HT1080 (cell line): ENCODE measurements around the gene SP110. TPM values are rescaled to one million over a fixed set of nuclear protein-coding genes. Genes with fewer than 3 reads are reported as not detected.

Experiments used
- DNase-seq: peaks from one replicate; pipeline ENCODE4 v3.0.0-alpha.2; 2015; ENCODE audit warnings: low read depth
- total RNA-seq: library from RNA; depleted of rRNA; stranded (reverse); fragments of >200 nt; shearing (Covaris generic); gene quantifications from 2 replicates; pipeline ENCODE4 v1.2.3, GENCODE V29; 2014

Gene SP110
- total RNA-seq, 1 experiment from 2014 or later: 15.1 TPM

DNA sequence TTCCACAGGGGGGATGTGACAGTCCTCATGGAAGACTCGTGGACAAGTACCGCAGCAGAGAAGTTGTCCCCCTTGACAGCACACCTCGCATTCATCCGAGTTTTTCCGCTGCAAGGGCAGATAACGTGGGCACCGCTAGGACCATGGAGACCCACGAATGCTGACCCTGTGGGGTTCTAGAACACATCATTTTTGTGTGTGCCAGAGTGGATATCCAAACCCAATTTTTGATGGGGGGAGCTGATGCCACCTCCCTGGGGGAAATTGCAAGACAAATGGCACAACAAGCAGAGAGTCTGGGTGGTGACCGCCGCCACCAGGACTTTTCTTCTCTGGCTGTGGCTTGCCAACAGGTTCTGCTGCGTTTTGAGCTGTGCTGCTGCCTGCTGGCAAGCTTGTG, 46.9 kb downstream of the SP110 start:
- no peak for DNase-seq

GRCh38 chr2:230172156-230172555, 47.6 kb downstream of the SP110 start:
- no peak for DNase-seq

DNA sequence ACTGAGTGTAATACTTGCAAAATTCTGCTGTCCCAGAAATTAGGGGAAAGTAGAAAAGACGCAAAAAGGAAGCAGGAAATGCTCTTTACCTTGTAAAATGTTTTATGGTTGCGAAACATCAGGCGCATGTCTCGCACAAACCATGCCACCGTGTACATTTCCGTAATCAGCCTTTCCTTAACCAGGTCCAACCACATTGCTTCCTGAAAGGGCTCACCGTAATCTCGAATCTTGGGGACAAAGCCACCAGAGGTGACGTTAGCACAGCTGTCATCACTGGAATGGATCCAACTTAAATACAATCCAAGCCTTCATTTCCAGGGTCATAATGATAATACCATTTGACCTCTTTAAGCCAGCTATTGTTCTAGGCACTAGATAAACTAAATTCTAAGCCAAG, 49.3 kb downstream of the SP110 start:
- DNase-seq: no peak

- no peak for DNase-seq
Observed at GRCh38 chr2:230166557-230167170, 53.1 kb downstream of the SP110 start.

DNA sequence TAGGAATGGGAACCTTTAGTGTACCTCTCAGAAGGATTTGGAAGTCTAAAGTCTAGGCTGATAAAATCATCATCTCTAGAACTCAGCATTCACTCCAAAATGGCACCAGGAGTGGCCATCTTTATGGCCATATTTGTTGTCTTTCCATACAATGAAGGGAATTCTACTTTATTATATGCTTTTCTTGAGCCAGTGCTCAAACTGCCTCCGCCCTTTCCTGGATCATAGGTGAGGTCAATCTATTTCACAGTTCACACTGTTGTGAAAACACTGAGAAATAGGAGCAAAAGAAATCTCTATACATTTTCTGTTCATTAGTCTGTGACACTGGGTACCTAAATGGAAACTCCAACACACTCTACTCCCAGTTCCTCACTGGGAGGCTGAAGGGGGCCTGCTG, 55.6 kb downstream of the SP110 start:
- no peak for DNase-seq

- DNase-seq: no peak
Observed at GRCh38 chr2:230162981-230163380, 56.8 kb downstream of the SP110 start.

DNA sequence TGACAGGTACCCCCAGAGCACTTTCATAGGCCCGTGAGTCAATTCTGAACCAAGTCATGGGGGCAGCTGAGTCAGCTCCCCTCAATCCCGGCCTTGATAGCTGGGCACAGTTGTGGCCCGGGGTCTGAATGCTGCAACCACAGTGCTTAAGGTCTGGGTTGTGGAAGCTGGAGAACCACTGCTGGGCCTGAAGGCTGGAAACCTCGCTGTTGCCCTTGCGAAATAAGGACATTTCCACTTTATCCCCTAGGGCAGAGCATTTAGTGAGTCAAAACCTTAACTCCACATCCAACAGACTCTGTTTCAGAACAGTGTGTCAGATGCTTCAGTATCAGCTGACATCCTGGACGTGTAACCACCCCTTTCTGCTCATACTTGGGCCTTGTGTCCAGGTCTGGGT, 58.6 kb downstream of the SP110 start:
- DNase-seq: peak; percentile 36

DNA sequence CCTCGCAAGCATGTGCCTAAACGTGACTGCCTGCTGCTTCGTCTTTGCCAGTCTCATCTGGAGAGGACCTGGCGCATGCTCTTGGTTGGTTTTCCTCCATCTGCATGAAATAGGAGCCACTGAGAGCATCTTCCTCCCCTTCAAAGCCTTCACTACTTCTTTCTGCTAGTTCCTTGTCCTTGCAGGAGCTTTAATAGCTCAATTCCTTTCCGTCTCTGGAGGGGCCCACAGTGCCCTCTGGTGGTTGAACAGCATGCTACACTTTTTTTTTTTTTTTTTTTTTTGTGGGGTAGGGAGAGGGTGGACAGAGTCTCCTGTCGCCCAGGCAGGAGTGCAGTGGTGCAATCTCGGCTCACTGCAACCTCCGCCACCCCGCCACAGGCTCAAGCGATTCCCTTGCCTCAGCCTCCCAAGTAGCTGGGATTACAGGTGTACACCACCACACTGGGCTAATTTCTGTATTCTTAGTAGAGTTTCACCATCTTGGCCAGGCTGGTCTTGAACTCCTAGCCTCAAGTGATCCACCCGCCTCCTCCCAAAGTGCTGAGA, 59.6 kb downstream of the SP110 start:
- DNase-seq: peak; percentile 70

- DNase-seq: no peak
Observed at GRCh38 chr2:230158468-230158867, 61.3 kb downstream of the SP110 start.

- no peak for DNase-seq
Observed at GRCh38 chr2:230156782-230157699, 62.7 kb downstream of the SP110 start.

DNA sequence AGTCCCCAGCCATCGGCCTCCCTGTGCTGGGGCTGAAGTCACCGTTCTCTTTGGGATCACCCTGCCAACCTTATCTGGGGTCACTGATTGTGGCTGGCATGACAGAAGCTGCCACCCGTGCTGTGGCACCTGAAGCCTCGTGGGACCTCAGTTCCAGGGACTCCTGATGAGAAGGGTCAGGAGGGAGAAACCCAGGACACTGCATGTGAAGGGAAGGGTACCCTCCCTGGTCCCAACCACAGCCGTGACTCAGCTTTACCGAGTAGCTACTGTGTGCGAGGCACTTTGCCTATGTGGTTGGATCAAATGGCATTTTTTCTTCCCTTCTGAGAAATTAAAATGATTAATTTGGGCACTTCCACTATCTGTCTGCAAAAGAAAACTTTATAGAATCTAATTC, 64.4 kb downstream of the SP110 start:
- no peak for DNase-seq

DNA sequence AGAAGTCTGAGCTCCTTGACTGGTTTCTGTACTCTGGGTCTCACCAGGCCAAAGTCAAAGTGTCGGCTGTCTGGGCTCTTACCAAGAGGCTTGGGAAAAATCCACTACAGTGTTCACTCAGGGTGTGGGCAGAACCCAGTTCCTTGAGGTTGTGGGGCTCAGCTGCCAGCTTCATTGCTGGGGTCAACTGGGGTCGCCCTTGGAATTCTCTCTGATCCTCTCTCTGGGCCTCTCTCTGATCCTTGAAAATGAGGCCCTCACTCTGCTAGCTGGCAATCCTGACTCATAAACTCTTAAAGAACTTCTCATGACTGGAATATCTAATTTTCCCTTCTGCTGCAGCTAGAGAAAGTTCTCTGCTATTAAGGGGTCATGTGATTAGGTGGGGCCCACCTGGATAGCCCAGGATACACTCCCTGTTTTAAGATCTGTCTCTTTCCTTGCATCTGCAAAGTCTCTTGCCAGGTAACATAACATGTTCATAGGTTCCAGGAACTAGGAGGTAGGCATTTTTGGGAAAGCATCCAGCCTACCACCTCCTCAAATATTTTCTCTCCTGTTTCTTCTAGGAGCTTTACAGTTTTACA, 66.3 kb downstream of the SP110 start:
- no peak for DNase-seq

DNA sequence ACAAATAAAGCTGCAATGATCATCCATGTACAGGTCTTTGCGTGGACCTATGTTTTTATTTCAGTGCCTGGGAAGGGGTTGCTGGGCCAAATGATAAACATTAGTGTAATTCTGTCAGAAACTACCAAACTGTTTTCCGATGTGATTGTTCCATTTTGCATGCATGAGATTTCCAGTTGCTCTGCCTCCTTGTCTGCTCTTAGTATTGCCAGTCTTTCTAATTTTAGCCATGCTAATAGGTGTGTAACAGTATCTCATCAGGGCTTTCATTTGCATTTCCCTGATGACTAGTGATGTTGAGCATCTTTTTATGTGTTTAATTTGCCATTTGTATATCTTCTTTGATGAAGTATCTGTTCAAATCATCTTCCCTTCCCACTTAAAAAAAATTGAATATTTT, 67.5 kb downstream of the SP110 start:
- DNase-seq: no peak

DNA sequence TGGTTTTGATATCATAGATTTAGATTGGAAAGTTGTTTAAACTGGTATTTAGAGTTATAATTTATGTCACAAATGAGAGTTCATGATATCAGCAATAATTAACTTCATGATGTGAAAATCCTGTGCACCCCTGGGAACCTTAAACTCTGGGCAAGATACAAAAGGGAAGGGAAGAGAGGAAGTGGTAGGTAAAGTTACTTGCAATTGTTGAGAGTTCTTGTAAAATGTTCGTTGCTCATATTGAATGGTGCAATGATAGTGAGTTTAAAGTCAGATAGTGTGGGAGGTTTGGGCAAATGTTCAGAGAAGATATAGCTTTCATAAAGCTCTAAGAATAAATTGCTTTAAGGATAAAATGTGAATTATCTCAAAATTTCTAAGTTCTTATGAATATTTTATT, 75.4 kb downstream of the SP110 start:
- DNase-seq: no peak

- DNase-seq: no peak
Observed at GRCh38 chr2:230140667-230141066, 79.1 kb downstream of the SP110 start.

- peak; percentile 89 for DNase-seq
Observed at GRCh38 chr2:230137902-230138539, 81.8 kb downstream of the SP110 start.

DNA sequence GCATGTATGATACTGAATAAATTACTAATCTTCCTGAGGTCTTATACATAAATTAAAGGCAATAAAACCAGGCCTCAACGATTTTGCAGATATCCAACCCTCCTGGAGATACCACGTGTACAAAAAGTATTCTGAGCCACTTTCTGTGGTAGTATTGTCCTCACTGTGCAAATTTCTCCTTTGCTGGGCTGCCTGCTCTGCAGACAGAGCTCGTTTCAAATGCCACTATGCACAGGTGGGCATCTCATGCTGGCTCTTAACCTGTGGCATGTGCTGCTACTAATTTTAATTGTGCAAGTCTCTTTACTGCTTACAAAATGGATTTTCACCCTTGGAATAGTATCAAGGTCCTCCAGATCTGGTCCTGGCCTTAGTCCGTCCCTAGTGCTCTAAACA, 84.7 kb downstream of the SP110 start:
- DNase-seq: no peak

DNA sequence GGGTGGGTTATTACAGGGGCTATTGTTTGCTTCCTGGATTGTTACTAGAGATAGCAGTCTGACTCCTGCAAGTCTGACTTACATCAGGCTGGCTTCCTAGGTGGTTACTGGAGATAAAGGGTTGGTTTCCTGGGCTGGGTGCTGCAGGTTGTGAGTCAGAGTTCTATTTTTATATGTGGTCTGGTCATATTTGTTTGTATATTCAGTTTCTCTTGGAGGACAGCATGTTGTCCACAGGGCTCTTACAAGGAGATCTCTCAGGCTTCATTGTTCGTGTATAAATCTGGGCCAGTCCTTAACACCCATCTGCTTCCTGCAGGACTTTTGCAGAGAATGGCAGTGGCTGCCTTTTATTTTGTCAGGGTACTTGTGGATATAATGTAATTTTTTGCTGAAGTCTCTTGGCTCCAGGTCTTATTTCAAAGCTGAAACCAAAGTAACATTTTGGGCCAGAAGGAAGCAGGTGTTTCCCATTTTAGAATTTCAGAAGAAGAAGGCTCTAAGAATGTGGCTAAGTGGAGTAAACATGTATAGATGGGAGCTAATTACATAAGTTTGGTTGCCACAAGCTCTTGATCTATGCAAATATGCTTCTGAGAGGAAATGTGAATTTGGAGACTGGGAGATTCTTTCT, 85.2 kb downstream of the SP110 start:
- DNase-seq: peak; percentile 92

DNA sequence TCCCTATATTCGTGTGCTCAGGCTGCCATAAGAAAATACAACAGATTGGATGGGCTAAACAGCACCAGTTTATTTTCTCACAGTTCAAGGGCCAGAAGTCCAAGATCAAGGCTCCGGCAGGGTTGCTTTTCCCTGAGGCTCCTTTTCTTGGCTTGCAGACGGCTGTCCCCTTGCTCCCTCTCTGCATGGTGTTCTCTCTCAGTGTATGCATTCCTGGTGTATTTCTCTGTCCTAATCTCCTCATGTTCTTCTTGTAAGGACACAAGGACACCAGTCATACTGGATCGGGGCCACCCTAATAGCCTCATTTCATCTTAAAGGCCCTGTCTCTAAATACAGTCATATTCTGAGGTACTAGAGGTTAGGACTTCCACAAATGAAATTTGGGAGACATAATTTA, 88.4 kb downstream of the SP110 start:
- no peak for DNase-seq

GRCh38 chr2:230130668-230131364, 89.0 kb downstream of the SP110 start:
- DNase-seq: peak; percentile 32

DNA sequence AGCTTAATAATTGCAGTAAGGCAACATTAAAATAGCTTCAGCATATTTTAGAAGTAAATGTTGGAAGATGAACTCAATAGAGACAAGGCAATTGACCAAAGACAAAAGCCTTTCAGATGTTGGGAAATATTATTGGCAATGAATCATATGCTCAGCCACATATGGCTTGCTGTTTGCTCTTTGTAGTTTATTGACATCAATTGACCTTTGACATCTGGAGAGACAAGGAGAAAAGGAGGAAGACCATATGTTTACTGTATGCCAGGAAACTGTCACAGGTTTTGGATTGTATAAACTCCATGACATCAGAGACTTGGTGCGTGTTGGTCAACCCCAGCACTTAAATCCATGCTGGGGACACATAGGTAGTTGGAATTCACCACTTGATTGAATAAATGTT, 90.4 kb downstream of the SP110 start:
- no peak for DNase-seq
